Panc1 (cell line): ENCODE results near the gene ARID2. TPM values are rescaled to one million over a fixed set of nuclear protein-coding genes. Genes with fewer than 3 reads are reported as not detected.

ENCODE experiments used
- ATAC-seq: fragments of 200-7000 bp; cut with Tn5 transposase; 2 replicates; pipeline ENCODE4 v1.9.1; 2020; ENCODE audit warnings: mild to moderate bottlenecking, moderate library complexity
- BruUV-seq: library from RNA; stranded (reverse); fragments of 400-500 nt; replicated peaks from 2 replicates; lab custom pipeline; 2021; lab: Mats Ljungman, UMichigan
- CTCF ChIA-PET: fragments of 300-600 bp; sonication (Branson Sonifier 250); formaldehyde crosslinking; loops from one replicate; lab custom pipeline; 2022; ENCODE audit warnings: antibody characterized with exemption; lab: Charles Lee
- POLR2A ChIA-PET: fragments of 300-600 bp; sonication (Branson Sonifier 250); formaldehyde crosslinking; loops from one replicate; lab custom pipeline; 2022; ENCODE audit warnings: antibody characterized with exemption; lab: Charles Lee
- DNase-seq: peaks from one replicate; pipeline ENCODE4 v3.0.0-alpha.2; 2010; ENCODE audit warnings: low read depth, low spot score
- H3K27ac ChIP-seq: 2 replicates; pipeline ENCODE4 v1.5.1; 2011; ENCODE audit warnings: mild to moderate bottlenecking, low read length, inconsistent platforms
- H3K27me3 ChIP-seq: fragments of 200-500 bp; sonication (Bioruptor generic); 2 replicates; pipeline ENCODE4 v1.6.0; 2014; ENCODE audit warnings: low read length, inconsistent platforms; ENCODE audit not compliant: control insufficient read depth, insufficient read depth
- H3K36me3 ChIP-seq: fragments of 200-500 bp; sonication (Bioruptor generic); 2 replicates; pipeline ENCODE4 v1.5.1; 2014; ENCODE audit warnings: inconsistent platforms, mild to moderate bottlenecking, low read length, moderate library complexity; ENCODE audit not compliant: control insufficient read depth, insufficient read depth
- H3K4me1 ChIP-seq: 2 replicates; pipeline ENCODE4 v1.5.1; 2011; ENCODE audit warnings: inconsistent platforms, mild to moderate bottlenecking, low read length, moderate library complexity; ENCODE audit not compliant: control insufficient read depth, insufficient read depth
- H3K4me3 ChIP-seq, 2 experiments: 2 replicates each; pipeline ENCODE4 v1.5.1; 2011 to 2012; ENCODE audit warnings: low read depth in 2 of 2, low read length in 2 of 2, mild to moderate bottlenecking in 2 of 2, inconsistent platforms in 1 of 2, moderate library complexity in 1 of 2
- H3K9me3 ChIP-seq: fragments of 200-500 bp; sonication (Bioruptor generic); 2 replicates; pipeline ENCODE4 v1.5.1; 2014; ENCODE audit warnings: low read depth, mild to moderate bottlenecking, inconsistent platforms, low read length, moderate library complexity; ENCODE audit not compliant: control insufficient read depth, insufficient read depth
- POLR2AphosphoS5 ChIP-seq: IDR thresholded peaks from 2 replicates; pipeline ENCODE4 v1.6.1; 2012; ENCODE audit warnings: mild to moderate bottlenecking, low read depth, low read length, moderate library complexity
- SIN3A ChIP-seq: IDR thresholded peaks from 2 replicates; pipeline ENCODE4 v1.6.1; 2012; ENCODE audit warnings: low read depth, mild to moderate bottlenecking, low read length, moderate library complexity, borderline replicate concordance; ENCODE audit not compliant: insufficient read depth
- TCF7L2 ChIP-seq: IDR thresholded peaks from 2 replicates; pipeline ENCODE4 v1.6.1; 2011; ENCODE audit warnings: mild to moderate bottlenecking, low read depth, low read length, inconsistent platforms
- in situ Hi-C: cut with HindIII; loops from 2 replicates; pipeline ENCODE4 v1.10.0; 2016; ENCODE audit warnings: low sequenced_read_pairs, low pct_unique_long_range_greater_than_20kb
- intact Hi-C: fragments of 100-400 bp; cut with micrococcal nuclease; formaldehyde crosslinking; loops from one replicate; pipeline ENCODE4 v1.10.0; 2022; ENCODE audit not compliant: unreplicated experiment
- total RNA-seq: library from RNA; stranded (reverse); gene quantifications from one replicate; pipeline ENCODE4 v1.2.1, GENCODE V29; 2021; ENCODE audit not compliant: unreplicated experiment
- TF ChIP-seq, protein P1 (sequence below): fragments of 450-650 bp; IDR thresholded peaks from 2 replicates; pipeline ENCODE4 v1.5.1; 2017; ENCODE audit warnings: mild to moderate bottlenecking
- TF ChIP-seq, protein P2 (sequence below), 2 experiments: IDR thresholded peaks; 2 replicates each; pipeline ENCODE4 v1.6.1; 2011 to 2012; ENCODE audit warnings: low read depth in 2 of 2, control low read depth in 1 of 2, low read length in 1 of 2, mild to moderate bottlenecking in 1 of 2, moderate library complexity in 1 of 2; ENCODE audit not compliant: insufficient read depth in 1 of 2

The ARID2 gene
- total RNA-seq, 1 experiment from 2014 or later: 39.5 TPM

DNA sequence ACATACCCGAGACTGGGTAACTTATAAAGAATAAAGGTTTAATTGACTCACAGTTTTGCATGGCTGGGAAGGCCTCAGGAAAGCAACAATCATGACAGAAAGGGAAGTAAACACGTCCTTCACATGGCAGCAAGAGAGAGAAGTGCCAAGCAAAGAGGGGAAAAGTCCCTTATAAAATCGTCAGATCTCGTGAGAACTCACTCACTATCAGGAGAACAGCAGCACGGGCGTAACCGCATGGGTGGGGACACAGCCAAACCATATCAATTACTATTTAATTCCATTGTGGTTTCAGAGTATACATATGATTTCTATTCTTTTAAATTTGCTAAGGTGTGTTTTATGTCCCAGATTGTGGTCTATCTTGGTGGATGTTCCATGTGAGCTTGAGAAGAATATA, 142.9 kb downstream of the ARID2 start:
- ChIA-PET POLR2A (no interaction called here), CTCF (no interaction called here)
- TF ChIP-seq, protein P1, sequence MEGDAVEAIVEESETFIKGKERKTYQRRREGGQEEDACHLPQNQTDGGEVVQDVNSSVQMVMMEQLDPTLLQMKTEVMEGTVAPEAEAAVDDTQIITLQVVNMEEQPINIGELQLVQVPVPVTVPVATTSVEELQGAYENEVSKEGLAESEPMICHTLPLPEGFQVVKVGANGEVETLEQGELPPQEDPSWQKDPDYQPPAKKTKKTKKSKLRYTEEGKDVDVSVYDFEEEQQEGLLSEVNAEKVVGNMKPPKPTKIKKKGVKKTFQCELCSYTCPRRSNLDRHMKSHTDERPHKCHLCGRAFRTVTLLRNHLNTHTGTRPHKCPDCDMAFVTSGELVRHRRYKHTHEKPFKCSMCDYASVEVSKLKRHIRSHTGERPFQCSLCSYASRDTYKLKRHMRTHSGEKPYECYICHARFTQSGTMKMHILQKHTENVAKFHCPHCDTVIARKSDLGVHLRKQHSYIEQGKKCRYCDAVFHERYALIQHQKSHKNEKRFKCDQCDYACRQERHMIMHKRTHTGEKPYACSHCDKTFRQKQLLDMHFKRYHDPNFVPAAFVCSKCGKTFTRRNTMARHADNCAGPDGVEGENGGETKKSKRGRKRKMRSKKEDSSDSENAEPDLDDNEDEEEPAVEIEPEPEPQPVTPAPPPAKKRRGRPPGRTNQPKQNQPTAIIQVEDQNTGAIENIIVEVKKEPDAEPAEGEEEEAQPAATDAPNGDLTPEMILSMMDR: no peak
- TF ChIP-seq SIN3A (no peak), TCF7L2 (no peak), POLR2AphosphoS5 (no peak)
- H3K36me3 ChIP-seq: 0 out of 2 replicates have a peak, but pooled peaks cover 2% of the 10 kb centered on the region
- no peak overlapping the region for H3K4me3 ChIP-seq
- no peaks in the 10 kb centered on the region for H3K27me3 ChIP-seq
- H3K9me3 ChIP-seq: no peaks in the 10 kb centered on the region
- DNase-seq (no peak), ATAC-seq (no peak)
- intact Hi-C loops (no loop called here), in situ Hi-C loops (no loop called here)
- H3K27ac ChIP-seq: no peak overlapping the region
- peaks cover under 1% of the 10 kb centered on the region; the same call in 1 of the 2 replicates for H3K4me1 ChIP-seq
- BruUV-seq: no TSS peak

DNA sequence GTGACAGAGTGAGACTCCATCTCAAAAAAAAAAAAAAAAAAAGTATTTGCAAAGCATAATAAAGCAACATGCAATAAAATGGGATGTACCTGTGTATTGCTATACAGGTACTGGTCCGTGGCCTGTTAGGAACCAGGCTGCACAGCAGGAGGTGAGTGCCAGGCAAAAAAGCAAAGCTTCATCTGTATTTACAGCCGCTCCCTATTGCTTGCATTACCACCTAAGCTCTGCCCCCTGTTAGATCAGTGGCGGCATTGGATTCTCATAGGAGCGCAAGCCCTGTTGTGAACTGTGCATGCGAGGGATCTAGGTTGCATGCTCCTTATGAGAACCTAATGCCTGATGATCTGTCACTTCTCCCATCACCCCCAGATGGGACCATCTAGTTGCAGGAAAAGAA, 147.6 kb downstream of the ARID2 start:
- Histone ChIP-seq H3K27ac (no peak overlapping the region), H3K27me3 (no peaks in the 10 kb centered on the region), H3K9me3 (no peaks in the 10 kb centered on the region), H3K36me3 (0 out of 2 replicates have a peak, but pooled peaks cover 2% of the 10 kb centered on the region), H3K4me1 (peaks cover 5% of the 10 kb centered on the region; the same call in 1 of the 2 replicates), H3K4me3 (no peak overlapping the region)
- ChIA-PET POLR2A (no interaction called here), CTCF (no interaction called here)
- DNase-seq (no peak), ATAC-seq (no peak)
- TF ChIP-seq, protein P1: no peak
- TF ChIP-seq, protein P2, sequence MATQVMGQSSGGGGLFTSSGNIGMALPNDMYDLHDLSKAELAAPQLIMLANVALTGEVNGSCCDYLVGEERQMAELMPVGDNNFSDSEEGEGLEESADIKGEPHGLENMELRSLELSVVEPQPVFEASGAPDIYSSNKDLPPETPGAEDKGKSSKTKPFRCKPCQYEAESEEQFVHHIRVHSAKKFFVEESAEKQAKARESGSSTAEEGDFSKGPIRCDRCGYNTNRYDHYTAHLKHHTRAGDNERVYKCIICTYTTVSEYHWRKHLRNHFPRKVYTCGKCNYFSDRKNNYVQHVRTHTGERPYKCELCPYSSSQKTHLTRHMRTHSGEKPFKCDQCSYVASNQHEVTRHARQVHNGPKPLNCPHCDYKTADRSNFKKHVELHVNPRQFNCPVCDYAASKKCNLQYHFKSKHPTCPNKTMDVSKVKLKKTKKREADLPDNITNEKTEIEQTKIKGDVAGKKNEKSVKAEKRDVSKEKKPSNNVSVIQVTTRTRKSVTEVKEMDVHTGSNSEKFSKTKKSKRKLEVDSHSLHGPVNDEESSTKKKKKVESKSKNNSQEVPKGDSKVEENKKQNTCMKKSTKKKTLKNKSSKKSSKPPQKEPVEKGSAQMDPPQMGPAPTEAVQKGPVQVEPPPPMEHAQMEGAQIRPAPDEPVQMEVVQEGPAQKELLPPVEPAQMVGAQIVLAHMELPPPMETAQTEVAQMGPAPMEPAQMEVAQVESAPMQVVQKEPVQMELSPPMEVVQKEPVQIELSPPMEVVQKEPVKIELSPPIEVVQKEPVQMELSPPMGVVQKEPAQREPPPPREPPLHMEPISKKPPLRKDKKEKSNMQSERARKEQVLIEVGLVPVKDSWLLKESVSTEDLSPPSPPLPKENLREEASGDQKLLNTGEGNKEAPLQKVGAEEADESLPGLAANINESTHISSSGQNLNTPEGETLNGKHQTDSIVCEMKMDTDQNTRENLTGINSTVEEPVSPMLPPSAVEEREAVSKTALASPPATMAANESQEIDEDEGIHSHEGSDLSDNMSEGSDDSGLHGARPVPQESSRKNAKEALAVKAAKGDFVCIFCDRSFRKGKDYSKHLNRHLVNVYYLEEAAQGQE (IDR thresholded peaks at IDR 0.05; ENCODE audit: insufficient read depth in 1 of 2, low read depth in 2 of 2, low read length in 1 of 2): no peak
- TF ChIP-seq TCF7L2 (no peak), POLR2AphosphoS5 (no peak), SIN3A (no peak)
- no TSS peak for BruUV-seq
- intact Hi-C loops (no loop called here), in situ Hi-C loops (no loop called here)
